Raji (cell line): ENCODE results near the gene DTYMK.

Experiments used
- POLR2A ChIP-seq: IDR thresholded peaks from 2 replicates; pipeline ENCODE4 v1.6.1; 2011; ENCODE audit warnings: low read depth, low read length, control low read depth; ENCODE audit not compliant: insufficient read depth

The DTYMK gene

DNA sequence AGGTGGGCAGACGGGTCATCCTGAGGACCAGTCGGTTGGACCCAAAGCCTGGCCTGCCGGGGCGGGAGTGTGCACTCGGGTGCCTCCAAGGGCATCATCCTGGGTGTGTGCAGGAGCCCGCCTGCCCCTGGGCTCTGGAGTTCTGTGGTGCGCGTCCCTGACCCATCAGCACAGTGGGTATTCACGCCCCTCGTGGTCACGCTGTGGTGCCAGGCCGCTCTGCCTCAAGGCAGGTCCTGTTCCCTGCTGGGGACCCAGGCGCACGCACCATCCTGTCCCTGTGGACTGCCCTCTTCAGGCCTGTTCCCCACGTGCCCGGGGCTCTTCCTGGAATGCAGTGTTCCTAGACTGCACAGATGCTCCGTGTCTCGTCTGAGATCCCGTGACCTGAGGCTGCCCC is 33.5 kb upstream of the DTYMK start:
- no peak for TF ChIP-seq POLR2A

DNA sequence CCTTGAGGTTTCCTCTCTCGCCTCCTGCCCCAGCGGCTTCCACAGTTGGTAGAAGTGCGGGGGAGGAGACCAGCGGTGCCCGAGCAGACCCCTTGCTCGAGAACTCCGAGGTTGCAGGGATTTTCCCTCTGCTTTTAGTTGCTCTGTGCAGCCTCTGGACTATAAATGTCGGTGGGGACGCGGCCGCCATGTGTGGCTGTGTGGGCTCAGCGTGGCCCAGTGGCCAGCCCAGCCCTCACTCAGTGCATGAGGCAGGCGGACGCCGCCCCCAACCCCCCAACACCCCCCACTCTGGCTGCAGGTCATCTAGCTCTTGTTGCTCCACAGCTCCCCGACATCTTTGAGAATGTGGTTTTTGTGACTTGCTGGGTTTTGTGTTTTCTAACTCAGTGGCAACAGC is 32.5 kb upstream of the DTYMK start:
- TF ChIP-seq POLR2A: no peak

DNA sequence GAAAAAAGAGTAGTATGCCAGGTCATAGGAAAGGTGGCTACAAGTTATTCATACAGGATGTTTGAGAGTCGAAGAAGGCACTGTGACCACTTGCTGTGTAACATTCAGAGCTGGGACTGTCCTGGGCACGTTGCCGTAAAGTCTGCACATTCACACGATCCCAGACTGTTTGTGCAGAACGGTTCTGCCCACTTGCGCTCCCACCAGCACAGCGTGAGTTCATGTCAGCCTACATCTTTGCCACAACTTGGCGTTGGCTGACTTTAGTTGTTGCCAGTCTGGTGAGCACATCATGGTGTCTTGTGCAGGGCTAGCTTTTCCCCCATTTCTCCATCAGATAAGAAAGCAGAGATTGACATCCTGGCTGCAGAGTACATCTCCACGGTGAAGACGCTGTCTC is 22.3 kb upstream of the DTYMK start:
- no peak for TF ChIP-seq POLR2A

DNA sequence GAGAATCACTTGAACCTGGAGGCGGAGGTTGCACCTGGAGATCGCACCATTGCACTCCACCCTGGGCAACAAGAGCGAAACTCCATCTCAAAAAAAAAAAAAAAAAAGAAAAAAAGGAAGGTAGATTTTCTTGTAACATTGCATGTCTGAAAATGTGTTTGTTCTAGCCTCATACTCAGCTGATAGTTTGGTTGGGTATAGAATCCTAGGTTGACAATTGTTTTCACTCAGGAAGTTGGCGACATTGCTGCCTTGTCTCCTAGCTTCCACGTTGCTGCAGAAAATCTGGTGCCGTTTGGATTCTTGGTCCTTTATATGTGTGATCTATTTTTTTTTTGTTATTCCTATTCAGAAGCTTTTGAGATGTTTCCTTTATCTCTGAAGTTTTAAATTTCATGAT is 19.9 kb upstream of the DTYMK start:
- TF ChIP-seq POLR2A: no peak

DNA sequence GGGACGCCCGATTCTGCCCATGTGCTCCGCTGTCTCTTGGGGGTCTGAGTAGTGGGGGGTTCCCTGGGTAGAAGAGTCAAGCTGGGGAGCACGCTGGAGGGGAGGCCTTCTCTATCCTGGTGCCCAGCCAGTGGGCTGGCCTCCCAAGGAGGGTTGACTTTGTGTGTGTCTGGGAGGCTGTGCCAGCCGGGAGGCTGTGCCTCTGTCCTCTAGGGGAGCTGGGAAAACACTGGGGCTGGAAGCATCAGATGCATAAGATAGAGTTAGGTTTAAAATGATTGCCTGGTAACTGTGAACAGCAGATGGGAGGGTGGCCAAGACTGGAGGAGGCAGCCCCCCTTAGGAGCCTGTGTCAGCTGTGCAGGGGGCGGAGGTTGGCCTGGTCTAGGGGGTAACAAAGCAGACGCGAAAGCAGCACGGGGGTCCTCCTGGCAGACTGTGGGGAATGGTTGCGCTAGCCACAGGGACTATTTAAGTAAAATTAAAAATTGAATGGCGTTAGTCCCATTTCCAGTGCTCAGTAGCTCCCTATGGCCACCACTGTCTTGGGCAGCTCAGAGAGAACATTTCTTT is 16.5 kb upstream of the DTYMK start:
- TF ChIP-seq POLR2A: no peak

DNA sequence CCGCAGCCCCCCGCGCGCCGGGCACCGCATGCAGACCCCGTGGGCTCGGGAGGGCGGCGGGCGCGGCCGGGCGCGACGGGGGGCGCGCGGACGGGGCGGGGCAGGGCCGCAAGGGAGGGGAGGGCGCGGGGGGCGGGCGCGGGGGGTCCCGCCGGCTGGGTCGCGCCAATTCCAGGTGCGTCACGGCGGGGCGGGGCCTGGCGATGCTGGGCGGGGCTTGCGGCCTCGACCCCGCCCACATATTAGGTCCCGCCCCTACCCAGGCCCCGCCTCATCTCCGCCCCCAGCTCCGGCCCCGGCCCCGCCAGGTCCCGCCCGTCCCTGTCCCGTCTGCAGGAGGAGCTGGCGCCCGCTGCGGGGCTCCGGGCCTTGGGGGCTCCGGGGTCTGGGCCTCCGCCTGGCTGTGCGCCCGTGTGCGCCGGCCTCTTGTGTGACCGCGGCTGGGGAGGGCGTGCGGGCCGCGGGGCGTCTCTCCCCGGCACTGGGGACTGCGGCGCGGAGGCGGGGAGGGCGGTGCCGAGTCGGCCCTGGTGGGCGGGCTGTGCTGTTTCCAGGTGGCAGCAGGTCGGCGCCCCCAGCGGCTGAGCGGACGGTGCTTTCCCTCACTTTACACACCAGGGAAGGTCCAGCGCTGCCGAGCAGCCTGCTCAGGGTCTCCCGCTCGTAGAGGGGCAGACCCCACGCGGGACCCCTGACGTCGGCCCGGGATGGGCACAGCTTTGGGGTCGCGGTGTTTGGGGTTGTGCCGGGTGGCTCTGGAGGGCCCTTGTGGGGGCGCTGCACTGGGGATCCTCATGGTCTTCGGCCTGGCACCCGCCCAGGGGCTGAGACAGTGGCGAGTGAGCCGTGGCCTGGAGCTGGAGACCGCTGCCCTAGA is 15.8 kb upstream of the DTYMK start:
- peak; percentile 50 for TF ChIP-seq POLR2A

DNA sequence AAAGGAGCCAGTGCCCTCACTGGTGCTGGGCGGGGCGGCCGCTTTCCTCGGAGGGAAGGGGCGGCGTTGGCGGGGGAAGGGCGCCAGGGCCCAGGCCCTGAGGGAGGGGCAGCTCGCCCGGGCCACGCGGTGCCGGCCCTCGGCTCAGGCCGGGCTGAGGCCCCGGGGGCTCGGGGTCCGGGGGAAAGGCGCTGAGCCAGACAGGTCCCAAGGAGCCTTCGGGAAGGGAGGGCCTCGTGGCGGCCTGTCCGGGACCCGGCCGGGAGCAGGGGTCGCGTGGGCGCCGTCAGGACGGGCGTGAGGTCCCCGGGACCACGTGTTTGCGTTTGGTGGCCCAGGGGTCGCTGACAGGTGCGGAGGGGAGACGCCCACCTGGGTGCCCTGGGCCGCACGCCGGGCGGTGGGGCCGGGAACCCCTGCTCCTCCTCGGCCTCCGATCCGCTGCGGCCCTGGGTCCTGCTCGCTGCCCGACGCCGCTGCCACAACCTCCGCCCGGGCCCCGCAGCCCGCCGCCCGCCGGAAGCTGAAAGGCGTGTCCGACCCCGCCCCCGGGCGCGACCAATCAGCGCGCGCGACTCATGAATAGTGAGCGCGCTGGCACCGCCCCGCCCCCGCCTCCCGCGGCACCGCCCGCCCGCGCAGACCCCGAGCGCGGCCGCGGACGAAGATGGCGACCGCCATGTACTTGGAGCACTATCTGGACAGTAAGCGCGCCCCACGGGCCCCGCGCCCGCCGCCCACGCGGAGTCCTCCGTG is 15.0 kb upstream of the DTYMK start, which contains the start of gene ING5:
TSS of gene ING5 (plus strand) at position 641 of the 756 bp plus-strand sequence. CDS start at position 668, 27 bp downstream.
- TF ChIP-seq POLR2A: peak; percentile 80

DNA sequence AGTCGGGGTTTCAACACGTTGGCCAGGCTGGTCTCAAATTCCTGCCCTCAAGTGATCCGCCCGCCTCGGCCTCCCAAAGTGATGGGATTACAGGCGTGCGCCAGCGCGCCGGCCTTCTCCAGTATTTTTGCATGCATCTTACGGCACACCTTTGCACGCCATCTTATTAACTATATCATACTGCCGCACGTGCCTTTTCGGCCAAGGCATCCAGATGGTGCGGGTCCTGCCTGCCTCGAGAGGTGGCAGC is 14.5 kb upstream of the DTYMK start:
- no peak; the same call in 1 of the 2 replicates for TF ChIP-seq POLR2A

DNA sequence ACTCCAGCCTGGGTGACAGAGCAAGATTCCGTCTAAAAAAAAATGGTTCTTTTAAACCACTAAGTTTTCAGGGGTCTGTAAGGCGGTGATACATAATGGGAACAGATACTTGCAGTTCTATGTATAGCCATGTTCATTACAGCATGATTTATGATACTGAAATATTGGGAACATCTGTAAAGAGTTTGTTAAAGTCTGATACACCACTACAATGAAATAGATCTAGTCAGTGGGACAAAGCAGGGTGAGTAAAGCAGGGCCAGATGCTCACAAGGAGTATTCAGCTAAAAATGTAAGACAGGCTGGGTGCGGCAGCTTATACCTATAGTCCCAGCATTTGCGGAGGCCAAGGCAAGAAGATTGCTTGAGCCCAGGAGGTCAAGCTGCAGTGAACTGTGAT is 9.0 kb upstream of the DTYMK start:
- no peak for TF ChIP-seq POLR2A

DNA sequence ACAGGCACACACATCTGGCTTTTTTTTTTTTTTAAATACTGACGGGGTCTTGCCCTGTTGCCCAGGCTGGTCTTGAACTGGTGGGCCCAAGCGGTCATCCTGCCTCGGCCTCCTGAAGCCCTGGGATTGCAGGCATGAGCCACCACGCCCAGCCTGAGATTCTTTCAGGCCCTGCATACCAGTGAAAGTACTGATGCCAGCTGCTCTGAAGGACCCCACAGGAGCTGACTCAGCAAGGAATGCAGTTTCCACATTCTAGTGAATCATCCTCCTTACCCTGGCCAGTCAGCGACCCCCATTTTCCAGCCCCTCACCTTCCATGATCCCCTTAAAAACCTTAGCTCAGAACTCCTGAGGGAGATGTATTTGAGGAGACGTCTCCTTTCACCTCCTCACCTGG is 5.8 kb upstream of the DTYMK start:
- no peak for TF ChIP-seq POLR2A

DNA sequence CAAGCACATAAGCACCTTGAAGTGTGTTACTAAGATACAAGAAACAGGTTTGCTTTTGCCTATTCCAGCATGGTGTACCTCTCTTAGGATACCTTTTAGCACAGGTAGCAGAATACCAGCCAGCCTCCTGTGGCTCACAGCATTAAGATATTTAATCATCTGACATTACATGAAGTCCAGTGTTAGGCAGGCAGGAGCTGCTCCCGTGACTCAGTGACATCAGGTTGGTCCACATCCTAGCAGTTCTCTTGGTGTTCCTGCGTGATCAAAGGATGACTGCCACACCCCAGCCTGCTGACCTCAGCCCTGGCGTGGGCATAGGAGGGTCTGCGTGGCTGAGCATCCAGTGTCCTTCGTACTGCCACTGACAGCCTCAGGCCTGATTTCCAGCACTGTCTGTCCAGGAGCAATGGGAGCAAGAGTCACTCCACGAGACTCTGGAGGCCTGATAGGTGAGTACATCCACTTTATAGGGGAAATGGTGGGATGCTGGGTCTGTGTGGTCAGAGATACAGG is 3.6 kb upstream of the DTYMK start:
- no peak for TF ChIP-seq POLR2A

DNA sequence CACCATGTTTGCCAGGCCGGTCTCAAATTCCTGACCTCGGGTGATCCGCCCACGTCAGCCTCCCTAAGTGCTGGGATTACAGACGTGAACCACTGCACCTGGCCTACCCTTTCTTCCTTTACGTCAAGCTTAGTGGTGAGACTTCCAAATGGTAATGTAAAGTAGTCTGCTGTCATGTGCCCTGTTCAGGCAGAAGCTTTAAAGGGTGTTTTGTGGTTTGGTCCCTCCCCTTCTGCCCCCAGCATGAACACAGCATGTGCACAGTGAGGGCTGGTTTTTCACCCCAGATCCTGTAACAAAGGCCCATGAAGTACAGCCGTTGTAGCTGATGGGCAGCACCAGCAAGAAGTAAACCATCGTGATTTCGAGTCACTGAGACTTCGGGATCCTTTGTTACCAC is 2.7 kb upstream of the DTYMK start:
- TF ChIP-seq POLR2A: no peak

DNA sequence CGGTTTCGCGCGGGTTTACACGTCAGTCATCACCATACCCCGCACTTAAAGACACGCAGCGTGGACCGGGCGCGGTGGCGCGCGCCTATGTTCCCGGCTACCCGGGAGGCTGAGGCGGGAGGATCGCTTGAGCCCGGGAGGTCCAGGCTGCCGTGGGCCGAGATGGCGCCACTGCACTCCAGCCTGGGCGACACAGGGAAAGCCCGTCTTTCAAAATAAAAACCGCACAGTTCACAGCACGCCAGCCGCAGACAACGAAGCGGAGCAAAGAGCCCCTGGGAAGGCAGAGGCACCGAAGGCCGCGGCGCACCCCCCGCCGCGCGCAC is 328 bp downstream of the DTYMK start:
- no peak for TF ChIP-seq POLR2A

DNA sequence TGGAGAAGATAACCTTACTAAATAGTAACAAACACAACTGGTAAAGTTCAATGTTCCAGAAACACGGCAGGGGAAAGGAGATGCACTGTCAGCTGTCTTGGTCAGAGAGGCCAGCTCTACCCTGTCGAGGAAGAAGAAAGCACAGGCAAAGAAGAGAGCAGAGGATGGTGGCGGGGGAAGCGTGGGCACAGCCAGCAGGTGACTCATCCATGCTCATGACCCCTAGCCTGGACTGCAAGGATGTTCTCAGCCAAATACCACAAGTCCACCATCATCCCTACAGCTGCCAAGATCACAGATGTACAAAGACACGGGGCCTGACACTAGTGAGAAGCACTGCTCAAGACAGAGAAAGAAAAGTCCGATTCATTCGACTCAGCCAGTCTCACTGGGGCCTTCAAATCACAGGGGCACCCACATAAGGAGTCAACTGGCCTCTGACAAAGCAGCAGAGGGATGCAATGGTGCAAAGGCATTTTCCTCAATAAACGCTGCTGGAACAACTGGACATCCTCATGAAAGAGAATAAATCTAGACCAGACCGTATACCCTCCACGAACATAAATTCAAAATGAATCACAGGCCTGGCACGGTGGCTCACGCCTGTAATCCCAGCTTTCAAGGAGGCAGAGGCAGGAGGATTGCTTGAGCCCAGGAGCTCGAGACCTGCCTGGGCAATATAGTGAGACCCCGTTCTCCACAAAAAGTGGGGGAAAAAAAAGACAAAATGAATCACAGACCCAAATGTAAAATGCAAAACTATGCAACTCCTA is 5.6 kb downstream of the DTYMK start:
- no peak for TF ChIP-seq POLR2A

DNA sequence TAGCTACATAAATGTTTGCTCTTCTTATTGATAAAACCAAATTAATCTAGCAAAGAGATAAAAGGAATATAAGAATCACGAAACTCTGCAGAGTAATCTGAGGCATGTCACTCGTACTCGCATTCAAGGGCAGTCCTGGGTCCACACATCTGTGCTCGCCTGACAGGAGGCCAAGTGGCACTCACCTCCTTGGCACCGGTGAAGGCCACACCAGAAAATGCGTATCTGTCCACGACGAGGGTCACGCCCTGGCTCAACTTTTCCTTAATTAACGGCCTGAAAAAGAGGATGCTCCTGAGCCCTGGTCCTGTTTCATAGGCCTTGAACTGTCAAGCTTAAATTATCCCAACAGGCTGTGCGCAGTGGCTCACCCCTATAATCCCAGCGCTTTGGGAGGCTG is 6.6 kb downstream of the DTYMK start:
- no peak for TF ChIP-seq POLR2A
